ENCODE data around the gene DNAJB13.
"Not testable (repeated sequence)": the region's sequence is repeated elsewhere in the genome, so short reads cannot be mapped to it uniquely, and the experiment has no call there.

DNAJB13 gene

DNA sequence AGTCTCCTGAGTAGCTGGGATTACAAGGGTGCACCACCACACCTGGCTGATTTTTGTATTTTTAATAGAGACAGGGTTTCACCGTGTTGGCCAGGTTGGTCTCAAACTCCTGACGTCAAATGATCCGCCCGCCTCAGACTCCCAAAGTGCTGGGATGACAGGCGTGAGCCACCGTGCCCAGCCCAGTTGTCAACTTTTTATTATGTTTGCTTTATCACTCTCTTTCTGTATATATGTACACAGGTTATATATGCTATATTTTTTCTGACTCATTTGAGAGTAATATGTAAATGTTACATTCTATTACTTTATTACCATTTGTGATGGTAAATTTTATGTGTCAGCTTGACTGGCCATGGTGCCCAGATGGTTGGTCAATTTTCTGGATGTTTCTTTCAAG lies 18.9 kb upstream of the DNAJB13 start:
- no peaks in the 10 kb centered on the region for H3K4me1 ChIP-seq (ENCODE audit: control insufficient read depth in 1 of 2, insufficient read depth in 2 of 2, low read length in 2 of 2)
- H3K36me3 ChIP-seq (ENCODE audit: control insufficient read depth in 1 of 2, insufficient read depth in 2 of 2, low read length in 2 of 2), result peaks cover 13 to 47% of the 10 kb centered on the region in 2 donors
- H3K27me3 ChIP-seq (ENCODE audit: control insufficient read depth in 1 of 2, insufficient read depth in 2 of 2, low read length in 2 of 2), result no peaks in the 10 kb centered on the region
- no peak overlapping the region for H3K27ac ChIP-seq (ENCODE audit: low read depth, low read length)
- no peaks in the 10 kb centered on the region for H3K9me3 ChIP-seq (ENCODE audit: control insufficient read depth in 1 of 2, low read length in 2 of 2)
- H3K4me3 ChIP-seq (ENCODE audit: low read depth in 1 of 2, low read length in 2 of 2), result no peak overlapping the region
- no peak overlapping the region for H3K9ac ChIP-seq (ENCODE audit: low read depth in 1 of 2, low read length in 2 of 2)

DNA sequence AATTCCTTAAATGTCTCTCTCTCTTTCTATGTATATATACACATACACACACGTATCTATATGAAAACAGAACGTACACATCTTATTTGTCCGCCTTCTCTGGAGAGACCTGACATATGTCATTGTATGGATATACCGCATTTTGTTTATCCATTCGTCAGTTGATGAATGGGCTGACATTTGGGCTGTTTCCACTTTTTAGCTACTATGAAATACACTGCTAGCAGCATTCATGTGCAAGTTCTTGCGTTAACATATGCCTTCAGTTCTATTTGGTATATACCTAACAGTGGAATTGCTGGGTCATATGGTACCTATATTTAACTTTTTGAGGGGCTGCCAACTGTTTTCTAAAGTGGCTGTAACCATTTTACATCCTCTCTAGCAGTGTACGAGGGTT lies 18.0 kb upstream of the DNAJB13 start:
- no peaks in the 10 kb centered on the region for H3K4me1 ChIP-seq (ENCODE audit: control insufficient read depth in 1 of 2, insufficient read depth in 2 of 2, low read length in 2 of 2)
- no peak overlapping the region for H3K9ac ChIP-seq (ENCODE audit: low read depth in 1 of 2, low read length in 2 of 2)
- H3K27ac ChIP-seq (ENCODE audit: low read depth, low read length), result no peak overlapping the region
- H3K4me3 ChIP-seq (ENCODE audit: low read depth in 1 of 2, low read length in 2 of 2), result no peak overlapping the region
- no peaks in the 10 kb centered on the region for H3K27me3 ChIP-seq (ENCODE audit: control insufficient read depth in 1 of 2, insufficient read depth in 2 of 2, low read length in 2 of 2)
- peaks cover 6 to 39% of the 10 kb centered on the region in 2 donors for H3K36me3 ChIP-seq (ENCODE audit: control insufficient read depth in 1 of 2, insufficient read depth in 2 of 2, low read length in 2 of 2)
- H3K9me3 ChIP-seq (ENCODE audit: control insufficient read depth in 1 of 2, low read length in 2 of 2), result no peaks in the 10 kb centered on the region

DNA sequence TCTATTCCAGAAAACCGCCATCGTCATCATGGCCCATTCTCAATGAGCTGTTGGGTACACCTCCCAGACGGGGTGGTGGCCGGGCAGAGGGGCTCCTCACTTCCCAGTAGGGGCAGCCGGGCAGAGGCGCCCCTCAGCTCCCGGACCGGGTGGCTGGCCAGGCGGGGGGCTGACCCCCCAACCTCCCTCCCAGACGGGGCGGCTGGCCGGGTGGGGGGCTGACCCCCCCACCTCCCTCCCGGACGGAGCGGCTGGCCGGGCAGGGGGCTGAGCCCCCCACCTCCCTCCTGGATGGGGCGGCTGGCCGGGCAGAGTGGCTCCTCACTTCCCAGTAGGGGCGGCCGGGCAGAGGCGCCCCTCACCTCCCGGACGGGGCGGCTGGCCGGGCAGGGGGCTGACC lies 14.8 kb upstream of the DNAJB13 start:
- not testable (repeated sequence) for H3K4me1 ChIP-seq (ENCODE audit: control insufficient read depth in 1 of 2, insufficient read depth in 2 of 2, low read length in 2 of 2); H3K9me3 ChIP-seq (ENCODE audit: control insufficient read depth in 1 of 2, low read length in 2 of 2); H3K27me3 ChIP-seq (ENCODE audit: control insufficient read depth in 1 of 2, insufficient read depth in 2 of 2, low read length in 2 of 2); H3K27ac ChIP-seq (ENCODE audit: low read depth, low read length); H3K4me3 ChIP-seq (ENCODE audit: low read depth in 1 of 2, low read length in 2 of 2); H3K9ac ChIP-seq (ENCODE audit: low read depth in 1 of 2, low read length in 2 of 2)
- H3K36me3 ChIP-seq (ENCODE audit: control insufficient read depth in 1 of 2, insufficient read depth in 2 of 2, low read length in 2 of 2), result peaks cover 0 to 21% of the 10 kb centered on the region in 2 donors

DNA sequence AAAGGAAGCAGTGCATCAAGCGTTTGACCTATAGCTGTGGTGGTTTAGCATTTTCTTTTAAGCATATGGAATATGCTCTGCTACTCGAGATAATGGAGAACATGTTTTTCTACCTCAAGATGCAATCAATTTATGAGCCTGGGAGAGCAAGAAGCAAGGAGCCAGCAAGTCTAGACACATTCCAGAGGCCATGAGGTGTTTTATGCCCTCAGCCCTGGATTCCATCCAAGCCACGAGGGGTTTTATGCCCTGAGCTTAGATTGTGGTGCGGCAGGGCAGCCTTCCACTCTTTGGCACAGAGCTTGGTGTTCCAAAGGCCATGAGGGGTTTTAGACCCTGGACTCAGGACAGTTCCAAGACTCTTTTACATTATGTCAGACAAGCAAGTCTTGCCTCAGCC lies 11.7 kb upstream of the DNAJB13 start:
- Histone ChIP-seq H3K36me3 (ENCODE audit: control insufficient read depth in 1 of 2, insufficient read depth in 2 of 2, low read length in 2 of 2) (peaks cover 0 to 3% of the 10 kb centered on the region in 2 donors), H3K4me1 (ENCODE audit: control insufficient read depth in 1 of 2, insufficient read depth in 2 of 2, low read length in 2 of 2) (no peaks in the 10 kb centered on the region), H3K4me3 (ENCODE audit: low read depth in 1 of 2, low read length in 2 of 2) (no peak overlapping the region), H3K27me3 (ENCODE audit: control insufficient read depth in 1 of 2, insufficient read depth in 2 of 2, low read length in 2 of 2) (no peaks in the 10 kb centered on the region), H3K9me3 (ENCODE audit: control insufficient read depth in 1 of 2, low read length in 2 of 2) (peaks cover 0 to 16% of the 10 kb centered on the region in 2 donors), H3K27ac (ENCODE audit: low read depth, low read length) (no peak overlapping the region), H3K9ac (ENCODE audit: low read depth in 1 of 2, low read length in 2 of 2) (no peak overlapping the region)

DNA sequence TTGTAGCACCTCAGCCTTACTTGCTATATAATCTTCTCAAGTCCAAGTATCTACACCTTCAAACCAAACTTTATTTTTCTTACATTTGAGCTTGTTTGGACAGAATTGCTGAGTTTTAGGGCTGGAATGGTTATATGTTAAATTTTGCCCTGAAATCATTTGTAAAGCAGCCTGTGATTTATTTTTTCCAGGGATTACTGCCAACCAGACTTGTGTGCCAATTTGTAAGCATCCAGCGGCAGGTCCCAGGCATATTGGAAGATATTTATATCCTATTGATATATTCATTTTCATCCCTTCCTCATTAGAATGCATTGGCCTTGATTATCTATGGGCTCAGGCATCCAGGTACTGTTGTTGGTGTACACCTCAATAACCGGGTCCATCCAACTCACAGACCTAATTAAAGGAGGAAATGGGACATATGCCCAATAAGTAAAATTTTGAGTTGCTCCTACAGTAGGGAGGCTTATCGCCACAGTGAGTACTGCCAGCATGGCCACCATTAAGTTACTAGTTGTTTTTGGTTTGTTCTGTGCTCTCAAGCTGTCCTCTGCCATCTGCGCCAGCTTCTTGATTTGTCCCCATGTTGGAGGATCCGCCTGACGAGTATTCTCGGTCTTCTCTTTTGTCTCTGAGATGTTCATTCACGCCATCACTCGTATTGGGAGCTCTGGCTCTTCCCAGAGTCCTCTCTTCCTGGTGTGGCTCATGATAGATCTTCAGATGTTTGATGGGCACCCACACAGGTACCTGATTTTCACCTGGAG lies 9.8 kb upstream of the DNAJB13 start:
- Histone ChIP-seq H3K4me1 (ENCODE audit: control insufficient read depth in 1 of 2, insufficient read depth in 2 of 2, low read length in 2 of 2) (no peaks in the 10 kb centered on the region), H3K9me3 (ENCODE audit: control insufficient read depth in 1 of 2, low read length in 2 of 2) (peaks cover 0 to 16% of the 10 kb centered on the region in 2 donors), H3K9ac (ENCODE audit: low read depth in 1 of 2, low read length in 2 of 2) (no peak overlapping the region), H3K36me3 (ENCODE audit: control insufficient read depth in 1 of 2, insufficient read depth in 2 of 2, low read length in 2 of 2) (no peaks in the 10 kb centered on the region), H3K27me3 (ENCODE audit: control insufficient read depth in 1 of 2, insufficient read depth in 2 of 2, low read length in 2 of 2) (no peaks in the 10 kb centered on the region), H3K27ac (ENCODE audit: low read depth, low read length) (no peak overlapping the region), H3K4me3 (ENCODE audit: low read depth in 1 of 2, low read length in 2 of 2) (no peak overlapping the region)

DNA sequence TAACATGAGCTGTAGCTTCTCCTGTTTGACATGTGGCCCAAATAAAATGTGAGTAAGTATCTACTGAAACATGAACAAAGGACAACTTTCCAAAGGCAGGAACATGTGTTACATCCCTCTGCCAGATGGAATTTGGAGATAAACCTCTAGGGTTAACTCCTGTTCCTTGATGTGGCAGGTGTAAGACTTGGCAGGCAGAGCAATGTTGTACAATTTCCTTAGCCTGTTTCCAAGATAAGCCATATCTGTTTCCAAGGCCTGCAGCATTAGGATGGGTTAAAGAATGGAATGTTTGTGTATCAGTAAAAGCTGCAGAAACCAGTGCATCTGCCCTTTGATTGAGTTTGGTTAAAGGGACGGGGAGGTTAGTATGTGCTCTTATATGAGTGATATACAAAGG lies 8.8 kb upstream of the DNAJB13 start:
- Histone ChIP-seq H3K4me1 (ENCODE audit: control insufficient read depth in 1 of 2, insufficient read depth in 2 of 2, low read length in 2 of 2) (no peaks in the 10 kb centered on the region), H3K9me3 (ENCODE audit: control insufficient read depth in 1 of 2, low read length in 2 of 2) (peaks cover 0 to 16% of the 10 kb centered on the region in 2 donors), H3K4me3 (ENCODE audit: low read depth in 1 of 2, low read length in 2 of 2) (no peak overlapping the region), H3K36me3 (ENCODE audit: control insufficient read depth in 1 of 2, insufficient read depth in 2 of 2, low read length in 2 of 2) (no peaks in the 10 kb centered on the region), H3K27ac (ENCODE audit: low read depth, low read length) (no peak overlapping the region), H3K27me3 (ENCODE audit: control insufficient read depth in 1 of 2, insufficient read depth in 2 of 2, low read length in 2 of 2) (no peaks in the 10 kb centered on the region), H3K9ac (ENCODE audit: low read depth in 1 of 2, low read length in 2 of 2) (no peak overlapping the region)

DNA sequence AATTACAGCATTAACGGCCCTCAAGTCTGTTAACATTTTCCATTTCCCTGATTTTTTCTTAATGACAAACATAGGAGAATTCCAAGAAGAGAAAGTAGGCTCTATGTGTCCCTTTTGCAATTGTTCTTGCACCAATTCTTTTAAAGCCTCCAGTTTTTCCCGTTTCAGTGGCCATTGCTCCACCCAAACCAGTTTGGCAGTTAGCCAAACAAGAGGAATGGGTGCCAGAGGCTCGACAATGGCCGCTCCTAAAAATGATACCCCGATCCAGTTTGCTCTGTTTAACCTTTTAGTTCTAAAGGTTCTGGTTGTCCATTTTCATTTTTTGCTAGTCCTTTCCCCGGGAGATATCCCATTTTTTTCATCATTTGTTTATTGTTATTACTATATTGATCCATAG lies 6.7 kb upstream of the DNAJB13 start:
- H3K36me3 ChIP-seq (ENCODE audit: control insufficient read depth in 1 of 2, insufficient read depth in 2 of 2, low read length in 2 of 2), result no peaks in the 10 kb centered on the region
- H3K27me3 ChIP-seq (ENCODE audit: control insufficient read depth in 1 of 2, insufficient read depth in 2 of 2, low read length in 2 of 2), result no peaks in the 10 kb centered on the region
- no peak overlapping the region for H3K4me3 ChIP-seq (ENCODE audit: low read depth in 1 of 2, low read length in 2 of 2)
- H3K27ac ChIP-seq (ENCODE audit: low read depth, low read length), result no peak overlapping the region
- H3K4me1 ChIP-seq (ENCODE audit: control insufficient read depth in 1 of 2, insufficient read depth in 2 of 2, low read length in 2 of 2), result no peaks in the 10 kb centered on the region
- no peak overlapping the region for H3K9ac ChIP-seq (ENCODE audit: low read depth in 1 of 2, low read length in 2 of 2)
- H3K9me3 ChIP-seq (ENCODE audit: control insufficient read depth in 1 of 2, low read length in 2 of 2), result peaks cover 0 to 16% of the 10 kb centered on the region in 2 donors

DNA sequence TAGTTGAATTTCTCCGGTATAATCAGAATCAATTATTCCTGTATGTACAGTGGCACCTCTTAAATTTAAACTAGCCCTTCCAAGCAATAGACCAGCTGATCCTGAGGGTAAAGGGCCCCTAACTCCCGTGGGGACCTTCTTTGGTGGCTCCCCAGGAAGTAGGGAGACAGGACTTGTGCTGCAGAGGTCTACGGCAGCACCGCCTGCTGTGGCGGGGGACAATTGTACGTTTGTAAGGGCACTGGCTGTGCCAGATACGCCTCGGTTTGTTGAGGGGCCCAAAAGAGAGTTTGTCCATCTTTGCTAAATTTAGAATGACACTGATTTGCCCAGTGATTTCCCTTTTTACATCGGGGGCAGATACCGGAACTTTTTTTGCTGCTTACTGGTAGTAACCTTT lies 5.9 kb upstream of the DNAJB13 start:
- Histone ChIP-seq H3K27ac (ENCODE audit: low read depth, low read length) (no peak overlapping the region), H3K27me3 (ENCODE audit: control insufficient read depth in 1 of 2, insufficient read depth in 2 of 2, low read length in 2 of 2) (no peaks in the 10 kb centered on the region), H3K9me3 (ENCODE audit: control insufficient read depth in 1 of 2, low read length in 2 of 2) (peaks cover 0 to 16% of the 10 kb centered on the region in 2 donors), H3K36me3 (ENCODE audit: control insufficient read depth in 1 of 2, insufficient read depth in 2 of 2, low read length in 2 of 2) (no peaks in the 10 kb centered on the region), H3K4me1 (ENCODE audit: control insufficient read depth in 1 of 2, insufficient read depth in 2 of 2, low read length in 2 of 2) (no peaks in the 10 kb centered on the region), H3K9ac (ENCODE audit: low read depth in 1 of 2, low read length in 2 of 2) (no peak overlapping the region), H3K4me3 (ENCODE audit: low read depth in 1 of 2, low read length in 2 of 2) (no peak overlapping the region)

DNA sequence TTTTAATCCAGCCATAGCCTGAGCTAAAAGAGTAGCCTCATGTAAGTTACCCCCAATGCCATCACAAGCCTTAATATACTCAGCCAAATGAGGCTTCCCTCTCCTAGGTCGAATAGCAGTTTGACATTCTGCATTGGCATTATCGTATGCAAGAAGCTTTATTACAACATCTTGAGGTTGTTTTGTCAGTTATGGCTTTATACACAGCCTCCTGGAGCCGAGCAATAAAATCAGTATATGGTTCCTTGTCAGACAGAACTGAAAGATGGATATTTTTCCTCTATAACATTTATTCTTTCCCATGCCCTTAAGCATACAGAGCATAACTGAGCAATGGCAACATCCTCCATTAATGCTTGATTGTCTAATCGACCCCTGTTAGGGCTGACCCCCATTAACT lies 5.4 kb upstream of the DNAJB13 start:
- H3K9me3 ChIP-seq (ENCODE audit: control insufficient read depth in 1 of 2, low read length in 2 of 2), result peaks cover 0 to 16% of the 10 kb centered on the region in 2 donors

DNA sequence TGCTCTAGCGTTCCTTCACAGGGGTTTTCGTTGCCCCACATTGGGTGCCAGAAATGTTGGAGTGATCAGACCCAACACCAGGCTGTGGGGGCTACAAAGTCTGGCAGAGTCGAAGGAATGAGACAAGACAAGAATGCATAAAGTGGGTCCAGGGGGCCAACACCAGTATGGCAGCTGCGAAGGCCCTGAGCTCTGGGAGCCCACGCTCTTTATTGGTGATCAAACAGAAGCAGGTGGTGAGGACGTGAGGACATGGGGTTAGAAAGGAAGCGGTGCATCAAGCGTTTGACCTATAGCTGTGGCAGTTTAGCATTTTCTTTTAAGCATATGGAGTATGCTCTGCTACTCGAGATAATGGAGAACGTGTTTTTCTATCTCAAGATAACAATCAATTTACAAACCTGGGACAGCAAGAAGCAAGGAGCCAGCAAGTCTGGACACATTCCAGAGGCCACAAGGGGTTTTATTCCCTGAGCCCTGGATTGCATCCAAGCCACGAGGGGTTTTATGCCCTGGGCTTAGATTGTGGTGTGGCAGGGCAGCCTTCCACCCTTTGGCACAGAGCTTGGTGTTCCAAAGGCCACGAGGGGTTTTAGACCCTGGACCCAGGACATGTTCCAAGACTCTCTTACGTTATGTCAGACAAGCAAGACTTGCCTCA lies 3.9 kb upstream of the DNAJB13 start:
- Histone ChIP-seq H3K36me3 (ENCODE audit: control insufficient read depth in 1 of 2, insufficient read depth in 2 of 2, low read length in 2 of 2) (no peaks in the 10 kb centered on the region), H3K4me1 (ENCODE audit: control insufficient read depth in 1 of 2, insufficient read depth in 2 of 2, low read length in 2 of 2) (no peaks in the 10 kb centered on the region), H3K9me3 (ENCODE audit: control insufficient read depth in 1 of 2, low read length in 2 of 2) (peaks cover 0 to 3% of the 10 kb centered on the region in 2 donors), H3K4me3 (ENCODE audit: low read depth in 1 of 2, low read length in 2 of 2) (no peak overlapping the region), H3K27me3 (ENCODE audit: control insufficient read depth in 1 of 2, insufficient read depth in 2 of 2, low read length in 2 of 2) (no peaks in the 10 kb centered on the region), H3K9ac (ENCODE audit: low read depth in 1 of 2, low read length in 2 of 2) (no peak overlapping the region), H3K27ac (ENCODE audit: low read depth, low read length) (no peak overlapping the region)

More for the DNA sequence above, 5.4 kb upstream of the DNAJB13 start:
- H3K4me3 ChIP-seq (ENCODE audit: low read depth in 1 of 2, low read length in 2 of 2), result no peak overlapping the region
- no peaks in the 10 kb centered on the region for H3K27me3 ChIP-seq (ENCODE audit: control insufficient read depth in 1 of 2, insufficient read depth in 2 of 2, low read length in 2 of 2)
- no peak overlapping the region for H3K27ac ChIP-seq (ENCODE audit: low read depth, low read length)
- no peaks in the 10 kb centered on the region for H3K36me3 ChIP-seq (ENCODE audit: control insufficient read depth in 1 of 2, insufficient read depth in 2 of 2, low read length in 2 of 2)
- no peak overlapping the region for H3K9ac ChIP-seq (ENCODE audit: low read depth in 1 of 2, low read length in 2 of 2)
- no peaks in the 10 kb centered on the region for H3K4me1 ChIP-seq (ENCODE audit: control insufficient read depth in 1 of 2, insufficient read depth in 2 of 2, low read length in 2 of 2)

Measured in duodenal mucosa (tissue), 2 donors.